Left lung (tissue), 10 donors: ENCODE data around the gene FRY. TPM values are rescaled to one million over a fixed set of nuclear protein-coding genes. Genes with fewer than 3 reads are reported as not detected.

Experiments used
- ATAC-seq: fragments of 200-7000 bp; cut with Tn5 transposase; one replicate; pipeline ENCODE4 v1.9.1; 2020; ENCODE audit warnings: moderate library complexity
- DNase-seq, 4 donors: peaks; one replicate each; pipeline ENCODE4 v3.0.0-alpha.2; 2013 to 2020
- H3K27ac ChIP-seq, 2 donors: fragments of 200-600 bp; sonication (generic) in 1 of 2; one replicate each; pipeline versions ENCODE4 v1.5.0 to v1.8.0; 2020 to 2021
- H3K27me3 ChIP-seq, 2 donors: fragments of 200-600 bp; sonication (generic) in 1 of 2; one replicate each; pipeline versions ENCODE4 v1.5.0 to v1.8.0; 2020 to 2021
- H3K36me3 ChIP-seq, 2 donors: fragments of 200-600 bp; sonication (generic) in 1 of 2; one replicate each; pipeline versions ENCODE4 v1.5.0 to v1.8.0; 2020 to 2021
- H3K4me1 ChIP-seq, 2 donors: fragments of 200-600 bp; one replicate each; pipeline ENCODE4 v1.8.0; 2021
- H3K4me3 ChIP-seq, 2 donors: fragments of 200-600 bp; sonication (generic) in 1 of 2; one replicate each; pipeline versions ENCODE4 v1.5.0 to v1.8.0; 2020 to 2021; ENCODE audit warnings: mild to moderate bottlenecking in 1 of 2
- H3K9me3 ChIP-seq, 2 donors: fragments of 200-600 bp; sonication (generic) in 1 of 2; one replicate each; pipeline versions ENCODE4 v1.5.0 to v1.8.0; 2020 to 2021
- intact Hi-C, 2 donors: fragments of 100-400 bp; cut with DNase I; formaldehyde crosslinking; loops; one replicate each; pipeline versions ENCODE4 v1.11.2 to v1.14.2; 2022
- polyA plus RNA-seq, 6 donors: library from polyadenylated mRNA; unstranded; fragments of 120-200 nt; gene quantifications; one replicate each; pipeline ENCODE4 v1.2.1, GENCODE V29; 2013; ENCODE audit not compliant: insufficient read length in 6 of 6
- total RNA-seq, 2 donors: library from RNA; stranded (reverse); fragmentation: NEBNext Ultra II Directional; extraction: Animal tissue kit (Norgen Biotek cat#: 25700); gene quantifications; one replicate each; pipeline ENCODE4 v1.2.1, GENCODE V29; 2021
- TF ChIP-seq, protein P1 (sequence below), 2 donors: fragments of 200-600 bp; sonication (generic) in 1 of 2; IDR thresholded peaks; one replicate each; pipeline versions ENCODE4 v1.5.0 to v1.8.0; 2021; ENCODE audit warnings: antibody characterized with exemption in 2 of 2
- donor health status: DM: no; HTN: yes; CAD: no.
- donor health status: DM: no; HTN: no; CAD: no.

FRY gene
- total and polyA plus RNA-seq, 8 donors: 41.6 to 53.4 (median 49.2) TPM

DNA sequence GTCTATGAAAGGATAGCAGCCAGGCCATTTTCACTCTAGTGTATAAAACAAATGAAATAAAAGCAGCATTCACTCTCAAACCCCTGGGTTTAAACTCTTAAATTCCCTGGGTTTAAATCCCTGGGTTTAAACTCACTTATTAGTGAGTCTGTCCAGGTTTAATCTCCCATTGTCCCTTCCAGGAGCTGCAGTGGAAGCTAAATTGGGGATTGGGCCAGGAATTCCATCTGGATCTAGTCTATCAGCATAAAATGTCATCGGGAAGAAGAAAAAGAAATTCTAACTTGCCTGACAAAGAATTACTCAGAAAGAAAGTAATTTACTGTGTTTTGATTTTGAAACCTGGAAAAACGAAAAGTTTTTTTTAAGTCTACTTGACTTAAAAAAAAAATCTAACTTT is 54.8 kb downstream of the FRY start:
- intact Hi-C loops: no loop called here
- TF ChIP-seq, protein P1, sequence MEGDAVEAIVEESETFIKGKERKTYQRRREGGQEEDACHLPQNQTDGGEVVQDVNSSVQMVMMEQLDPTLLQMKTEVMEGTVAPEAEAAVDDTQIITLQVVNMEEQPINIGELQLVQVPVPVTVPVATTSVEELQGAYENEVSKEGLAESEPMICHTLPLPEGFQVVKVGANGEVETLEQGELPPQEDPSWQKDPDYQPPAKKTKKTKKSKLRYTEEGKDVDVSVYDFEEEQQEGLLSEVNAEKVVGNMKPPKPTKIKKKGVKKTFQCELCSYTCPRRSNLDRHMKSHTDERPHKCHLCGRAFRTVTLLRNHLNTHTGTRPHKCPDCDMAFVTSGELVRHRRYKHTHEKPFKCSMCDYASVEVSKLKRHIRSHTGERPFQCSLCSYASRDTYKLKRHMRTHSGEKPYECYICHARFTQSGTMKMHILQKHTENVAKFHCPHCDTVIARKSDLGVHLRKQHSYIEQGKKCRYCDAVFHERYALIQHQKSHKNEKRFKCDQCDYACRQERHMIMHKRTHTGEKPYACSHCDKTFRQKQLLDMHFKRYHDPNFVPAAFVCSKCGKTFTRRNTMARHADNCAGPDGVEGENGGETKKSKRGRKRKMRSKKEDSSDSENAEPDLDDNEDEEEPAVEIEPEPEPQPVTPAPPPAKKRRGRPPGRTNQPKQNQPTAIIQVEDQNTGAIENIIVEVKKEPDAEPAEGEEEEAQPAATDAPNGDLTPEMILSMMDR (IDR thresholded peaks at IDR 0.05): no peak
- Histone ChIP-seq H3K9me3 (no peaks in the 10 kb centered on the region), H3K27ac (no peak overlapping the region), H3K27me3 (no peaks in the 10 kb centered on the region), H3K4me3 (no peak overlapping the region), H3K36me3 (peaks cover 3 to 4% of the 10 kb centered on the region in 2 donors), H3K4me1 (no peaks in the 10 kb centered on the region)
- no peak for ATAC-seq
- peak in 1 of 4 donors; percentile 22 for DNase-seq

DNA sequence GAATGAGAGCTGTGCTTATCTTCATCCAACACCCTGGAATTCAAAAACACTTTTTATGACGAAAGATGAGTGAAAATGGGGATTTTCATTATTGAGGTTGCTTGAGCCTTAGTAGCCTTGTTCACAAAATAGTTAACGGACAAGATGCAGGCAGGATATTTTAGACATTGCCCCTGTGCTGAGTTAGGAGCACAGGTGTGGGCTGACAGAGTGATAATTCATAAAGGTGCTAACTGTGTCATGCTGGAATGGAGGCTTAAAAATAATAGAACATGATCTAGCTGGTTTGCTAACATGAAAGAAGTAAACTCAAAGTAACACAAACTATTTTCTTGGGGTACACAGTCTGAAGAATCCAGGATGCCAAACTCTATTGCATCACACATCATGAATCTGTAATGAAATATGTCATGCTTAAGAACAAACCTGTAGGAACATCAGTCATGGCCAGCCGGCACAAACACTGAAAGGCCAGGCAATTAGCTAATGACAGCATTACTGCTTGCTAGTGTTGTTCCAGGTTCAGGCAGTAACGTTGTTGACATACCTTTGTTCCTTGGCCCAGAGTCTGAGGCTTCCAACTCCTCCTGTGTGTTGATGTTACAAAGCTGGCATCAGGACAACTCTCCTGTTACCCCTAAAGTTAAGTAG is 55.3 kb downstream of the FRY start:
- no peak overlapping the region for H3K27ac ChIP-seq

DNA sequence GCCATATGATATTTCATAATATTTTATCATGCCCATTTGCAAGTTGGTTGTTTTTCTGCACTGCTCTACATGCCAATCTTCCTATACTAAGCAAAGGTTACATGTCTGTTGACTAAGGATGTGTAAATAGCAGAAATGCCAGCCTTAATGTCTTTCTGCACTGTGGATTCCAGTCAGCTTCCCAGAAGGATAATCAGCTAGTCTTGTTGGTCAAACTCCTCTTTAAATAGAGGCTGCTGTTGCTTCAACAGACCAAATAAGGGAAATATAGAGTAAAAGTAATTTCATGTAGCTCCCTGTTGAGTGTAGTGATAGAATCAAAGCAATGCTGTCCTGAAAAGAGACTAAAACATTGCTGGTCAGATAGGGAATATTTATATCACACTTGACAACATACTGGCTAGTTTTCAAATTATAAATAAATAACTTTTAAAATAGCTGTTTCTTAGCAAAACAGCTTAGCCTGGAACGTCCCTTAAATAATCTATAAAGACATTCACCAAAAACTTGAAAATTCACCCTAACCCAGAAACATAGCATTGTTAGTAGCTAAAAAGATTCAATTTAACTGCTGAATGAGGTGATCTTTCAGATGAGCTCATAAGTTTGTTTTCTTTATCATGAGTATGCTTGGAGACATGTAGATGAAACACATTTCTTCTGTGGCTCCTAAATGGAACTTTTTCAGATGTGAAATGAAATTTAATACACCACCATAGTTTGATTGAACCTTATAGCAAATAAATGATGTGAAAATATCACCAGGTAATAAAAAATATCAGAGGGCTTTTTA is 56.6 kb downstream of the FRY start:
- Histone ChIP-seq H3K4me3 (no peak overlapping the region), H3K4me1 (no peaks in the 10 kb centered on the region), H3K9me3 (no peaks in the 10 kb centered on the region), H3K27me3 (no peaks in the 10 kb centered on the region), H3K27ac (no peak overlapping the region), H3K36me3 (peaks cover 3 to 4% of the 10 kb centered on the region in 2 donors)
- ATAC-seq (no peak), DNase-seq (no peak)
- TF ChIP-seq, protein P1 (IDR thresholded peaks at IDR 0.05): no peak
- intact Hi-C loops: no loop called here

More for the DNA sequence above, 55.3 kb downstream of the FRY start:
- TF ChIP-seq, protein P1 (IDR thresholded peaks at IDR 0.05): no peak
- Histone ChIP-seq H3K4me3 (no peak overlapping the region), H3K9me3 (no peaks in the 10 kb centered on the region), H3K36me3 (peaks cover 3 to 4% of the 10 kb centered on the region in 2 donors), H3K27me3 (no peaks in the 10 kb centered on the region), H3K4me1 (no peaks in the 10 kb centered on the region)
- ATAC-seq: no peak
- intact Hi-C loops: no loop called here
- DNase-seq: no peak

DNA sequence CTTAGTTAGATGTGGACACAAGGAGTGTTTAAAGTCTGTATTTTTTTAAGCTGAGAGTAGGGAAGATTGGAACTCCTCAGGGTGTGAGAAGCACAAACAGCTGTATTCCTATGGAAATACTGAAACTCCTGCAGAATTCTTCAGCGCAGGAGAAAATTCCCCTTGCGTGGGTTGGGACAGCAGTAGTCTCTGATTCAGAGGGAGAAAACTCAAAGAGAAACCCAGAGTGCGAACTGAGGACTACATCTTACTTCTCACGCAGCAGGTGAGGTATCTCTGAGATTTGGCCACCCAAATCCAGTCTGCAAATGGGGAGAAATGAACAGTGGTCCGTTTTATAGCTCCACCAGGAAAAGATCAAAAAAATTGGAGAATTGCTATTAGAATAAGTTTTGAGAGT is 60.9 kb downstream of the FRY start:
- Histone ChIP-seq H3K27ac (no peak overlapping the region), H3K36me3 (no peaks in the 10 kb centered on the region)
- intact Hi-C loops: no loop called here

DNA sequence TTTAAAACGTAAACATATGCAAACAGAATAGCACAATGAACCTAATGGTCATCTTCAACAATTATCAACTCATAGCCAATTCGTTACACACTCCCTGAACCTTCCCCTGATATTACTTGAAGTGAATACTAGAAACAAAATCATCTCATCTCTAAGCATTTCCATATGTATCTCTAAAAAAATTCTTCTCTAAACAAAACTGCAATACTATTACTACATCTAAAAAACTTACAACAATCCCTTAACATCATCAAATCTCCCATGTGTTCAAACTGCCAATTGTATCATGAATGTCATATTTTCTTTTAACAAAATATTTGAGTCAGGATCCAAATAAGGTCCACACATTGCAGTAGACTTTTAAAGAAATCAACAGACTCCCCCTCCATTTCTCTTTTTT is 61.4 kb downstream of the FRY start:
- no peaks in the 10 kb centered on the region for H3K9me3 ChIP-seq
- ATAC-seq (no peak), DNase-seq (no peak)
- H3K4me1 ChIP-seq: no peaks in the 10 kb centered on the region
- no peaks in the 10 kb centered on the region for H3K36me3 ChIP-seq
- no peaks in the 10 kb centered on the region for H3K27me3 ChIP-seq
- no peak overlapping the region for H3K4me3 ChIP-seq
- intact Hi-C loops: no loop called here
- TF ChIP-seq, protein P1 (IDR thresholded peaks at IDR 0.05): no peak
- no peak overlapping the region for H3K27ac ChIP-seq

More for the DNA sequence above, 60.9 kb downstream of the FRY start:
- no peak for ATAC-seq
- TF ChIP-seq, protein P1 (IDR thresholded peaks at IDR 0.05): no peak
- DNase-seq: no peak
- H3K9me3 ChIP-seq: no peaks in the 10 kb centered on the region
- H3K4me3 ChIP-seq: no peak overlapping the region
- H3K27me3 ChIP-seq: no peaks in the 10 kb centered on the region
- no peaks in the 10 kb centered on the region for H3K4me1 ChIP-seq
